CD4-positive, alpha-beta memory T cell (primary cell): ENCODE measurements around the gene ENO3. TPM values are rescaled to one million over a fixed set of nuclear protein-coding genes. Genes with fewer than 3 reads are reported as not detected.

ENCODE experiments used
- CTCF ChIA-PET: fragments of 350-600 bp; sonication (Branson Sonifier 250); formaldehyde crosslinking; loops from one replicate; lab custom pipeline; 2021; ENCODE audit warnings: inconsistent platforms; ENCODE audit not compliant: partially characterized antibody; lab: Charles Lee
- POLR2A ChIA-PET: fragments of 350-600 bp; sonication (Branson Sonifier 250); formaldehyde crosslinking; loops from one replicate; lab custom pipeline; 2021; ENCODE audit not compliant: partially characterized antibody; lab: Charles Lee
- DNase-seq, 5 donors: peaks; one replicate each; pipeline versions ENCODE4 v3.0.0 to v3.0.0-alpha.2; 2020 to 2022; ENCODE audit warnings: mixed read lengths in 1 of 5
- H3K27ac ChIP-seq: one replicate; pipeline ENCODE4 v1.7.0; 2013; ENCODE audit warnings: low read depth, low read length
- H3K27me3 ChIP-seq: 2 replicates; pipeline ENCODE4 v1.7.0; 2013; ENCODE audit warnings: mild to moderate bottlenecking, low read length, moderate library complexity; ENCODE audit not compliant: insufficient read depth
- H3K36me3 ChIP-seq: 2 replicates; pipeline ENCODE4 v1.7.0; 2013; ENCODE audit warnings: mild to moderate bottlenecking, low read length, moderate library complexity; ENCODE audit not compliant: insufficient read depth
- H3K4me1 ChIP-seq: 2 replicates; pipeline ENCODE4 v1.7.0; 2013; ENCODE audit warnings: mild to moderate bottlenecking, low read length, moderate library complexity; ENCODE audit not compliant: insufficient read depth
- H3K4me3 ChIP-seq, 2 donors: one replicate each; pipeline ENCODE4 v1.7.0; 2013; ENCODE audit warnings: low read length in 2 of 2, mild to moderate bottlenecking in 1 of 2
- H3K9me3 ChIP-seq, 2 donors: one replicate each; pipeline ENCODE4 v1.7.0; 2013; ENCODE audit warnings: low read length in 2 of 2, control low read depth in 1 of 2; ENCODE audit not compliant: control insufficient read depth in 1 of 2
- H3K27ac Mint-ChIP-seq, 7 donors: one replicate each; pipeline ENCODE4 v1.8.0; 2020 to 2021; ENCODE audit warnings: mixed read lengths in 7 of 7, mild to moderate bottlenecking in 6 of 7, inconsistent platforms in 3 of 7, moderate library complexity in 3 of 7
- H3K27me3 Mint-ChIP-seq, 2 donors: one replicate each; pipeline ENCODE4 v1.8.0; 2020 to 2021; ENCODE audit warnings: mixed read lengths in 2 of 2
- H3K36me3 Mint-ChIP-seq, 2 donors: one replicate each; pipeline ENCODE4 v1.8.0; 2020 to 2021; ENCODE audit warnings: mixed read lengths in 2 of 2, inconsistent platforms in 1 of 2, mild to moderate bottlenecking in 1 of 2
- H3K4me1 Mint-ChIP-seq, 4 donors: one replicate each; pipeline ENCODE4 v1.8.0; 2020 to 2021; ENCODE audit warnings: mixed read lengths in 4 of 4, mild to moderate bottlenecking in 1 of 4
- H3K4me3 Mint-ChIP-seq, 8 donors: one replicate each; pipeline ENCODE4 v1.8.0; 2020 to 2021; ENCODE audit warnings: mixed read lengths in 8 of 8, mild to moderate bottlenecking in 7 of 8, moderate library complexity in 6 of 8, inconsistent platforms in 3 of 8
- H3K9me3 Mint-ChIP-seq, 8 donors: one replicate each; pipeline ENCODE4 v1.8.0; 2020 to 2021; ENCODE audit warnings: mixed read lengths in 8 of 8, mild to moderate bottlenecking in 5 of 8, inconsistent platforms in 3 of 8, moderate library complexity in 1 of 8
- intact Hi-C: fragments of 100-400 bp; cut with micrococcal nuclease; formaldehyde crosslinking; loops from one replicate; pipeline ENCODE4 v1.15.1; 2023
- polyA plus RNA-seq, 2 donors: library from polyadenylated mRNA; unstranded; fragments of 300-500 nt; fragmentation: Illumina TruSeq; gene quantifications; one replicate each; pipeline ENCODE4 v1.2.3, GENCODE V29; 2021
- total RNA-seq, 2 experiments: library from RNA; stranded (reverse); gene quantifications; one replicate each; pipeline ENCODE4 v1.2.3, GENCODE V29; 2021

Gene ENO3
- total and polyA plus RNA-seq, 4 experiments from 2014 or later, result 1.5 to 21.8 (median 9.3) TPM

- Histone ChIP-seq H3K36me3 (peaks cover 37% of the 10 kb centered on the region), H3K27me3 (no peaks in the 10 kb centered on the region), H3K27ac (peak overlapping the region; percentile 94), H3K9me3 (no peaks in the 10 kb centered on the region), H3K4me3 (peak overlapping the region; percentile 76 to 94), H3K4me1 (peaks cover 56% of the 10 kb centered on the region)
- peak overlapping the region; percentile 95 to 100 (median 99) for H3K4me3 Mint-ChIP-seq
- H3K4me1 Mint-ChIP-seq, result peaks cover 32 to 73% (median 51%) of the 10 kb centered on the region in 4 donors
- no peaks in the 10 kb centered on the region for H3K27me3 Mint-ChIP-seq
- intact Hi-C loops, result loop anchor here (1.0 to 2.0 kb wide), 3 partner anchors 7 to 237 kb away; partner anchors contain the start of genes ARRB2, INCA1, KIF1C and RNF167
- peaks cover 37 to 50% of the 10 kb centered on the region in 2 donors for H3K36me3 Mint-ChIP-seq
- H3K9me3 Mint-ChIP-seq, result peaks cover 0 to 2% (median 0%) of the 10 kb centered on the region in 8 donors
- peak; percentile 55 to 76 (median 66) for DNase-seq
- POLR2A ChIA-PET, result interaction anchor here (0.7 to 25.3 kb wide), 22 partner anchors 8 to 805 kb away, joined by 3 to 973 read pairs (median 6); partner anchors contain the start of genes ARRB2, C17orf107, CAMTA2 and CHRNE
- H3K27ac Mint-ChIP-seq, result peak overlapping the region; percentile 91 to 97 (median 96)
- CTCF ChIA-PET, result interaction anchor here (1.9 to 2.9 kb wide), 2 partner anchors 20 to 38 kb away, joined by 7 to 15 read pairs; partner anchors contain the start of gene SPAG7
Observed at GRCh38 chr17:4947411-4948165, 3.3 kb upstream of the ENO3 start.

GRCh38 chr17:4948166-4948930, 2.6 kb upstream of the ENO3 start, which contains the start of gene PFN1:
PFN1 (minus strand) TSS chr17:4948530; CDS start chr17:4948394, 136 bp downstream.
- ChIA-PET CTCF (interaction anchor here (0.8 to 2.9 kb wide), 2 partner anchors 19 to 39 kb away, joined by 3 to 15 read pairs; partner anchors contain the start of gene SPAG7), POLR2A (interaction anchor here (0.8 to 25.3 kb wide), 22 partner anchors 9 to 805 kb away, joined by 3 to 973 read pairs (median 6); partner anchors contain the start of genes ARRB2, C17orf107, CAMTA2 and CHRNE)
- peaks cover 0 to 2% (median 0%) of the 10 kb centered on the region in 8 donors for H3K9me3 Mint-ChIP-seq
- H3K27me3 Mint-ChIP-seq, result no peaks in the 10 kb centered on the region
- H3K36me3 Mint-ChIP-seq, result peaks cover 31 to 42% of the 10 kb centered on the region in 2 donors
- Histone ChIP-seq H3K4me1 (peaks cover 49% of the 10 kb centered on the region), H3K27ac (peak within 1 kb of the TSS; percentile 94), H3K27me3 (no peaks in the 10 kb centered on the region), H3K4me3 (peak within 1 kb of the TSS; percentile 76 to 94), H3K36me3 (peaks cover 30% of the 10 kb centered on the region), H3K9me3 (no peaks in the 10 kb centered on the region)
- peak within 1 kb of the TSS; percentile 95 to 100 (median 99) for H3K4me3 Mint-ChIP-seq
- H3K4me1 Mint-ChIP-seq, result peaks cover 25 to 66% (median 43%) of the 10 kb centered on the region in 4 donors
- intact Hi-C loops, result loop anchor here (1.0 to 2.0 kb wide), 3 partner anchors 8 to 238 kb away; partner anchors contain the start of genes ARRB2, INCA1, KIF1C and RNF167
- peak; percentile 90 to 94 (median 91) for DNase-seq
- H3K27ac Mint-ChIP-seq, result peak within 1 kb of the TSS; percentile 92 to 100 (median 98)

DNA sequence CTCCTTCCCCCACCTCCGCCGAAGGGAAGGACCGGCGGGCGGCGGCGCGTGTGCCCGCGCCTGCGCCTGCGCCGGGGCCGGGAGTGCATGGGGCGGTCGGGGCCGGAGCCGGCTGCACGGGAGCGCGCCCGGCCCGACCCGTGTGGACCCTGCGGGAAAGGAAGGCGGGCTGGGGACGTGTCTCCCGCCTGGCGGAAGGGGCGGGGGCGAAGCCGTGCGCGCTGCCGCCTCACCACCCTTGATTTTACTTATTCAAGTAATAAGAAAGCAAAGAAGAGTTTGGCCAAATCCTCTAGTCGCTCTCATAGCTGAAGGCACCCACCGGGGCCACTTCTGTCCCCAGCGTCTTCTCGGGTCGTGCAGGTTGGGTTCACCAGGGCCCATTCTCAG, 2.0 kb upstream of the ENO3 start:
- Histone ChIP-seq H3K27ac (peak overlapping the region; percentile 94), H3K27me3 (no peaks in the 10 kb centered on the region), H3K4me3 (peak overlapping the region; percentile 61 to 94), H3K4me1 (peaks cover 43% of the 10 kb centered on the region), H3K36me3 (peaks cover 27% of the 10 kb centered on the region), H3K9me3 (no peaks in the 10 kb centered on the region)
- Mint-ChIP-seq H3K4me1 (peaks cover 24 to 63% (median 39%) of the 10 kb centered on the region in 4 donors), H3K27me3 (no peaks in the 10 kb centered on the region), H3K27ac (peak overlapping the region; percentile 92 to 100 (median 98)), H3K9me3 (peaks cover 0 to 2% (median 0%) of the 10 kb centered on the region in 8 donors), H3K36me3 (peaks cover 31 to 40% of the 10 kb centered on the region in 2 donors), H3K4me3 (peak overlapping the region; percentile 95 to 100 (median 99))
- POLR2A ChIA-PET, result interaction anchor here (0.7 to 25.3 kb wide), 16 partner anchors 9 to 238 kb away, joined by 3 to 973 read pairs (median 7); partner anchors contain the start of genes ARRB2, C17orf107, CAMTA2 and CHRNE
- CTCF ChIA-PET, result interaction anchor here (0.8 to 2.9 kb wide), 2 partner anchors 18 to 40 kb away, joined by 3 to 15 read pairs; partner anchors contain the start of gene SPAG7
- intact Hi-C loops, result loop anchor here (1.0 to 2.0 kb wide), 4 partner anchors 9 to 238 kb away; partner anchors contain the start of genes ARRB2, INCA1, KIF1C and RNF167
- DNase-seq, result peak in 4 of 5 donors; percentile 78 to 82 (median 80)

GRCh38 chr17:4949321-4950074, 1.4 kb upstream of the ENO3 start:
- H3K4me3 Mint-ChIP-seq, result peak overlapping the region; percentile 85 to 100 (median 99)
- POLR2A ChIA-PET, result interaction anchor here (0.7 to 25.3 kb wide), 16 partner anchors 10 to 164 kb away, joined by 3 to 973 read pairs (median 6); partner anchors contain the start of genes CAMTA2, CHRNE, GP1BA and INCA1

GRCh38 chr17:4950075-4950745, 709 bp upstream of the ENO3 start:
- peaks cover 13 to 54% (median 27%) of the 10 kb centered on the region in 4 donors for H3K4me1 Mint-ChIP-seq
- DNase-seq, result peak in 2 of 5 donors; percentile 35
- peak overlapping the region; percentile 94 for H3K27ac ChIP-seq
- no peaks in the 10 kb centered on the region for H3K9me3 ChIP-seq
- peaks cover 30% of the 10 kb centered on the region for H3K4me1 ChIP-seq
- H3K27me3 ChIP-seq, result no peaks in the 10 kb centered on the region
- ChIA-PET POLR2A (interaction anchor here (0.9 to 25.3 kb wide), 6 partner anchors 11 to 807 kb away, joined by 4 to 973 read pairs (median 6); partner anchors contain the start of genes CAMTA2, CYB5D2, INCA1 and KIF1C), CTCF (interaction anchor here (0.9 to 3.1 kb wide), 5 partner anchors 13 to 41 kb away, joined by 3 to 11 read pairs (median 8); partner anchors contain the start of gene SPAG7)
- peak overlapping the region; percentile 80 to 87 (median 83) for H3K4me3 Mint-ChIP-seq
- no peaks in the 10 kb centered on the region for H3K27me3 Mint-ChIP-seq
- peaks cover 21% of the 10 kb centered on the region for H3K36me3 ChIP-seq
- peaks cover 0 to 2% (median 0%) of the 10 kb centered on the region in 8 donors for H3K9me3 Mint-ChIP-seq
- peak overlapping the region; percentile 84 to 93 (median 91) for H3K27ac Mint-ChIP-seq
- peak overlapping the region in 1 of 2 donors; percentile 94 for H3K4me3 ChIP-seq
- H3K36me3 Mint-ChIP-seq, result peaks cover 20 to 27% of the 10 kb centered on the region in 2 donors
- intact Hi-C loops, result no loop called here

More at GRCh38 chr17:4949321-4950074, 1.4 kb upstream of the ENO3 start:
- intact Hi-C loops, result loop anchor here (1.0 to 2.0 kb wide), 2 partner anchors 18 to 239 kb away; partner anchors contain the start of genes ARRB2 and SPAG7
- DNase-seq, result peak; percentile 81 to 89 (median 82)
- peaks cover 20 to 61% (median 34%) of the 10 kb centered on the region in 4 donors for H3K4me1 Mint-ChIP-seq
- peaks cover 27% of the 10 kb centered on the region for H3K36me3 ChIP-seq
- H3K9me3 ChIP-seq, result no peaks in the 10 kb centered on the region
- peaks cover 0 to 2% (median 0%) of the 10 kb centered on the region in 8 donors for H3K9me3 Mint-ChIP-seq
- peaks cover 37% of the 10 kb centered on the region for H3K4me1 ChIP-seq
- no peaks in the 10 kb centered on the region for H3K27me3 ChIP-seq
- peak overlapping the region in 1 of 2 donors; percentile 94 for H3K4me3 ChIP-seq
- peak overlapping the region; percentile 94 for H3K27ac ChIP-seq
- H3K36me3 Mint-ChIP-seq, result peaks cover 25 to 35% of the 10 kb centered on the region in 2 donors
- peak overlapping the region; percentile 84 to 95 (median 91) for H3K27ac Mint-ChIP-seq
- no peaks in the 10 kb centered on the region for H3K27me3 Mint-ChIP-seq
- CTCF ChIA-PET, result interaction anchor here (0.9 to 2.9 kb wide), 3 partner anchors 16 to 18 kb away, joined by 3 to 15 read pairs (median 5); partner anchors contain the start of gene SPAG7
